SW 1271 (cell line): ENCODE data around the gene PRR12.

Experiments
- DNase-seq, 2 experiments: peaks; one replicate each; lab custom pipeline; 2025; lab: John Stamatoyannopoulos, UW

PRR12 gene

GRCh38 chr19:49560358-49560900, 30.6 kb upstream of the PRR12 start:
- DNase-seq, result no peak

GRCh38 chr19:49564616-49565045, 26.4 kb upstream of the PRR12 start:
- DNase-seq, result no peak

GRCh38 chr19:49565261-49565660, 25.7 kb upstream of the PRR12 start:
- no peak for DNase-seq

- no peak for DNase-seq
Measured at GRCh38 chr19:49566302-49566701, 24.7 kb upstream of the PRR12 start.

GRCh38 chr19:49567861-49568441, 23.0 kb upstream of the PRR12 start:
- DNase-seq, result no peak

GRCh38 chr19:49570138-49570856, 20.7 kb upstream of the PRR12 start:
- peak; percentile 31 to 80 for DNase-seq

GRCh38 chr19:49570997-49571676, 19.8 kb upstream of the PRR12 start:
- no peak for DNase-seq

GRCh38 chr19:49573009-49573408, 18.0 kb upstream of the PRR12 start:
- no peak for DNase-seq

GRCh38 chr19:49573425-49573824, 17.6 kb upstream of the PRR12 start:
- no peak for DNase-seq

GRCh38 chr19:49574206-49574755, 16.7 kb upstream of the PRR12 start:
- no peak for DNase-seq

GRCh38 chr19:49579193-49579592, 11.8 kb upstream of the PRR12 start:
- DNase-seq, result no peak

- no peak for DNase-seq
Measured at GRCh38 chr19:49579947-49580263, 11.1 kb upstream of the PRR12 start.

- DNase-seq, result peak; percentile 58 to 91
Measured at GRCh38 chr19:49580264-49581006, 10.5 kb upstream of the PRR12 start, which contains the start of gene NOSIP. Gene NOSIP (minus strand): TSS chr19:49580556. CDS start chr19:49560691, 19,865 bp downstream.

- no peak for DNase-seq
Measured at GRCh38 chr19:49581007-49581508, 9.9 kb upstream of the PRR12 start, which contains the start of gene PRRG2. Gene PRRG2 (plus strand): TSS chr19:49581316. CDS start chr19:49583220, 1,904 bp downstream.

- no peak for DNase-seq
Measured at GRCh38 chr19:49583239-49583638, 7.7 kb upstream of the PRR12 start.

GRCh38 chr19:49585023-49585422, 6.0 kb upstream of the PRR12 start:
- DNase-seq, result no peak

GRCh38 chr19:49587227-49587626, 3.8 kb upstream of the PRR12 start:
- no peak for DNase-seq

- no peak for DNase-seq
Measured at GRCh38 chr19:49588365-49589122, 2.4 kb upstream of the PRR12 start.

GRCh38 chr19:49589502-49589905, 1.5 kb upstream of the PRR12 start:
- DNase-seq, result no peak

- DNase-seq, result peak; percentile 86 to 96
Measured at GRCh38 chr19:49590071-49590970, 661 bp upstream of the PRR12 start.
